Keratinocyte (primary cell): ENCODE measurements around the gene ACSS2. TPM values are rescaled to one million over a fixed set of nuclear protein-coding genes. Genes with fewer than 3 reads are reported as not detected.

Source experiments
- DNase-seq: peaks from one replicate; pipeline ENCODE4 v3.0.0-alpha.2; 2011; ENCODE audit warnings: low read depth, missing footprints, low spot score
- FAIRE-seq: peaks from 2 replicates; lab custom pipeline; 2011; peaks lifted over from hg19 to GRCh38; lab: Jason Lieb, UNC
- H2AFZ ChIP-seq: 2 replicates; pipeline ENCODE4 v1.6.0; 2012; ENCODE audit warnings: low read length, control low read depth, inconsistent platforms; ENCODE audit not compliant: control insufficient read depth
- H3K27ac ChIP-seq: 2 replicates; pipeline ENCODE4 v1.5.1; 2011; ENCODE audit warnings: low read length; ENCODE audit not compliant: control insufficient read depth, insufficient read depth
- H3K27me3 ChIP-seq: 3 replicates; pipeline ENCODE4 v1.6.0; 2011; ENCODE audit warnings: low read length; ENCODE audit not compliant: control insufficient read depth, insufficient read depth; ENCODE audit errors: extremely low read depth
- H3K36me3 ChIP-seq, 2 experiments: 2 replicates in 1 of 2; 3 replicates in 1 of 2; pipeline ENCODE4 v1.5.1; 2011; ENCODE audit warnings: low read length in 2 of 2, mild to moderate bottlenecking in 1 of 2; ENCODE audit not compliant: control insufficient read depth in 2 of 2, insufficient read depth in 2 of 2; ENCODE audit errors: extremely low read depth in 1 of 2
- H3K4me1 ChIP-seq: 3 replicates; pipeline ENCODE4 v1.5.1; 2011; ENCODE audit warnings: low read length; ENCODE audit not compliant: control insufficient read depth, insufficient read depth; ENCODE audit errors: extremely low read depth
- H3K4me2 ChIP-seq: 3 replicates; pipeline ENCODE4 v1.6.0; 2011; ENCODE audit warnings: low read depth, low read length; ENCODE audit not compliant: control insufficient read depth, insufficient read depth; ENCODE audit errors: extremely low read depth
- H3K4me3 ChIP-seq, 3 experiments: fragments of 200-600 bp in 1 of 3; sonication (generic) in 1 of 3; 2 replicates in 2 of 3; 3 replicates in 1 of 3; pipeline ENCODE4 v1.5.1; 2011 to 2016; ENCODE audit warnings: low read length in 3 of 3, mild to moderate bottlenecking in 3 of 3, control low read depth in 2 of 3, inconsistent platforms in 1 of 3, low read depth in 1 of 3, mixed read lengths in 1 of 3, mixed run types in 1 of 3, moderate library complexity in 1 of 3; ENCODE audit not compliant: control insufficient read depth in 2 of 3, insufficient read depth in 2 of 3; ENCODE audit errors: extremely low read depth in 1 of 3
- H3K79me2 ChIP-seq: 2 replicates; pipeline ENCODE4 v1.6.0; 2012; ENCODE audit warnings: low read length; ENCODE audit not compliant: control insufficient read depth, insufficient read depth
- H3K9ac ChIP-seq: 3 replicates; pipeline ENCODE4 v1.6.0; 2011; ENCODE audit warnings: low read length; ENCODE audit not compliant: control insufficient read depth, insufficient read depth; ENCODE audit errors: extremely low read depth
- H3K9me1 ChIP-seq: 3 replicates; pipeline ENCODE4 v1.6.0; 2011; ENCODE audit warnings: low read length; ENCODE audit not compliant: control insufficient read depth, insufficient read depth; ENCODE audit errors: extremely low read depth
- H3K9me3 ChIP-seq: 2 replicates; pipeline ENCODE4 v1.5.1; 2012; ENCODE audit warnings: low read depth, low read length; ENCODE audit not compliant: control insufficient read depth
- H4K20me1 ChIP-seq: 3 replicates; pipeline ENCODE4 v1.6.0; 2011; ENCODE audit warnings: low read length; ENCODE audit not compliant: control insufficient read depth, insufficient read depth; ENCODE audit errors: extremely low read depth
- CTCF ChIP-seq, 3 experiments: IDR thresholded peaks in 1 of 3; conservative IDR thresholded peaks in 1 of 3; optimal IDR thresholded peaks in 1 of 3; 2 replicates in 2 of 3; 3 replicates in 1 of 3; pipeline versions ENCODE3 to v1.5.1; 2011; ENCODE audit warnings: low read length in 3 of 3, mild to moderate bottlenecking in 3 of 3, moderate library complexity in 2 of 3, control low read depth in 1 of 3, inconsistent platforms in 1 of 3; ENCODE audit not compliant: insufficient read depth in 2 of 3; ENCODE audit errors: extremely low read depth in 1 of 3
- EZH2 ChIP-seq: IDR thresholded peaks from one replicate; pipeline ENCODE4 v1.6.1; 2012; ENCODE audit warnings: inconsistent platforms, mild to moderate bottlenecking, low read length, moderate library complexity
- dilution Hi-C: fragments of 300-500 bp; cut with MboI; formaldehyde crosslinking; loops from one replicate; pipeline ENCODE4 v1.7.0; 2020; ENCODE audit warnings: low sequenced_read_pairs; ENCODE audit not compliant: extremely low pct_ligation_motif_present
- polyA plus RNA-seq, 5 experiments: library from polyadenylated mRNA; depleted of rRNA in 3 of 5; stranded (reverse) in 3 of 5; stranded (forward) in 1 of 5; unstranded in 1 of 5; fragments of >200 nt; gene quantifications; 1 replicate in 1 of 5; 2 replicates in 3 of 5; 3 replicates in 1 of 5; pipeline versions ENCODE4 v1.2.1 to v1.2.3, GENCODE V29; 2011 to 2012; ENCODE audit warnings: missing spikeins in 2 of 5, low read depth in 1 of 5, low replicate concordance in 1 of 5

Gene ACSS2
- polyA plus RNA-seq, 1 donor (not counting 4 experiments of a cell fraction or from before 2014, with no cell fraction given): 90.6 TPM

- Histone ChIP-seq H3K27ac (no peak overlapping the region), H4K20me1 (no peaks in the 10 kb centered on the region), H3K27me3 (no peaks in the 10 kb centered on the region), H3K4me2 (no peak overlapping the region), H3K4me3 (no peak overlapping the region), H3K79me2 (no peaks in the 10 kb centered on the region), H3K9ac (no peak overlapping the region), H2AFZ (no peak overlapping the region), H3K9me3 (no peaks in the 10 kb centered on the region), H3K36me3 (no peaks in the 10 kb centered on the region), H3K9me1 (no peaks in the 10 kb centered on the region), H3K4me1 (peaks cover 4% of the 10 kb centered on the region)
- TF ChIP-seq CTCF (optimal IDR thresholded peaks at IDR 0.05 in 1 of 3, IDR thresholded peaks at IDR 0.05 in 1 of 3, conservative IDR thresholded peaks at IDR 0.05 in 1 of 3; ENCODE audit: extremely low read depth in 1 of 3, insufficient read depth in 2 of 3, low read length in 3 of 3) (no peak), EZH2 (no peak)
- DNase-seq (no peak), FAIRE-seq (no peak)
- dilution Hi-C loops: no loop called here
These were observed 88.6 kb downstream of the ACSS2 start for GRCh38 chr20:34965051-34965450.

GRCh38 chr20:34967421-34967820 is 91.0 kb downstream of the ACSS2 start:
- no peak overlapping the region for H2AFZ ChIP-seq
- no peak overlapping the region for H3K4me2 ChIP-seq
- no peaks in the 10 kb centered on the region for H3K27me3 ChIP-seq
- TF ChIP-seq EZH2: no peak
- no peak for TF ChIP-seq CTCF (optimal IDR thresholded peaks at IDR 0.05 in 1 of 3, IDR thresholded peaks at IDR 0.05 in 1 of 3, conservative IDR thresholded peaks at IDR 0.05 in 1 of 3; ENCODE audit: extremely low read depth in 1 of 3, insufficient read depth in 2 of 3, low read length in 3 of 3)
- H3K36me3 ChIP-seq: no peaks in the 10 kb centered on the region
- DNase-seq: no peak
- peaks cover 4% of the 10 kb centered on the region for H3K4me1 ChIP-seq
- H3K4me3 ChIP-seq: no peak overlapping the region
- no peaks in the 10 kb centered on the region for H3K9me3 ChIP-seq
- H3K79me2 ChIP-seq: no peaks in the 10 kb centered on the region
- no peak overlapping the region for H3K9ac ChIP-seq
- dilution Hi-C loops: no loop called here
- no peaks in the 10 kb centered on the region for H4K20me1 ChIP-seq
- H3K9me1 ChIP-seq: no peaks in the 10 kb centered on the region
- no peak overlapping the region for H3K27ac ChIP-seq
- FAIRE-seq: no peak
